Neural cell (in vitro differentiated cells): ENCODE measurements around the gene ATOH1.

ENCODE experiments used
- CTCF ChIP-seq: fragments of 450-650 bp; IDR thresholded peaks from 2 replicates; pipeline ENCODE4 v1.5.1; 2014; ENCODE audit warnings: antibody characterized with exemption, mild to moderate bottlenecking, moderate library complexity; ENCODE audit not compliant: poor library complexity, severe bottlenecking
- MXI1 ChIP-seq: fragments of 450-650 bp; conservative IDR thresholded peaks from 2 replicates; pipeline ENCODE4 v1.6.1; 2014; ENCODE audit warnings: antibody characterized with exemption, mild to moderate bottlenecking; ENCODE audit not compliant: poor library complexity, severe bottlenecking
- REST ChIP-seq: IDR thresholded peaks from 2 replicates; pipeline ENCODE4 v1.6.1; 2012; ENCODE audit warnings: borderline replicate concordance

GRCh38 chr4:93855926-93856325, 27.4 kb downstream of the ATOH1 start:
- TF ChIP-seq CTCF = no peak
- TF ChIP-seq MXI1 = no peak
- TF ChIP-seq REST = no peak
